A549 (cell line): ENCODE results near the gene TPSB2.
"Not testable (repeated sequence)": the region's sequence is repeated elsewhere in the genome, so short reads cannot be mapped to it uniquely, and the experiment has no call there.

ENCODE experiments used
- EP300 ChIP-seq, 2 experiments: fragments of >200 bp; sonication (Bioruptor Twin); formaldehyde crosslinking; IDR thresholded peaks; 2 replicates in 1 of 2; 3 replicates in 1 of 2; pipeline ENCODE4 v1.6.1; 2016 to 2017
- FOSL2 ChIP-seq, 2 experiments: fragments of 450-650 bp in 1 of 2; fragments of >200 bp in 1 of 2; sonication (Bioruptor Twin) in 1 of 2; formaldehyde crosslinking; IDR thresholded peaks; 2 replicates each; pipeline versions ENCODE4 v1.5.0 to v1.6.1; 2016 to 2020; ENCODE audit warnings: mild to moderate bottlenecking in 1 of 2, moderate library complexity in 1 of 2
- GATA3 ChIP-seq: IDR thresholded peaks from 2 replicates; pipeline ENCODE4 v1.6.1; 2012; ENCODE audit warnings: borderline replicate concordance
- HOXA7 ChIP-seq: fragments of 250-450 bp; sonication (Bioruptor Pico); IDR thresholded peaks from 2 replicates; pipeline ENCODE4 v1.5.0; 2020; ENCODE audit warnings: mild to moderate bottlenecking, moderate library complexity
- JUN ChIP-seq, 2 experiments: fragments of >200 bp; sonication (Bioruptor Twin); formaldehyde crosslinking; IDR thresholded peaks; 2 replicates in 1 of 2; 3 replicates in 1 of 2; pipeline ENCODE4 v1.6.1; 2016 to 2017
- KDM1A ChIP-seq: fragments of 200-600 bp; sonication (generic); IDR thresholded peaks from 2 replicates; pipeline ENCODE4 v1.6.1; 2016; ENCODE audit warnings: low read depth, mild to moderate bottlenecking
- MAZ ChIP-seq: fragments of 150-350 bp; IDR thresholded peaks from 2 replicates; pipeline ENCODE4 v1.6.1; 2014; ENCODE audit warnings: antibody characterized with exemption, low read depth, low read length, borderline replicate concordance
- POLR2A ChIP-seq: IDR thresholded peaks from 2 replicates; pipeline ENCODE4 v1.6.1; 2012; ENCODE audit warnings: mild to moderate bottlenecking, low read length
- RAD21 ChIP-seq, 2 experiments: fragments of >200 bp in 1 of 2; sonication (Bioruptor Twin) in 1 of 2; formaldehyde crosslinking in 1 of 2; IDR thresholded peaks in 1 of 2; conservative IDR thresholded peaks in 1 of 2; 2 replicates in 1 of 2; 3 replicates in 1 of 2; pipeline ENCODE4 v1.6.1; 2012 to 2018; ENCODE audit warnings: inconsistent platforms in 1 of 2
- RFX5 ChIP-seq: fragments of 450-650 bp; IDR thresholded peaks from 2 replicates; pipeline ENCODE4 v1.7.1; 2014; ENCODE audit warnings: antibody characterized with exemption, mild to moderate bottlenecking, moderate library complexity
- RNF2 ChIP-seq: fragments of 200-600 bp; sonication (generic); IDR thresholded peaks from 2 replicates; pipeline ENCODE4 v1.6.1; 2016; ENCODE audit warnings: low read depth, mild to moderate bottlenecking, antibody characterized with exemption, moderate library complexity, borderline replicate concordance
- TF ChIP-seq, protein P1 (sequence below): fragments of >200 bp; sonication (Bioruptor Twin); formaldehyde crosslinking; IDR thresholded peaks from 3 replicates; pipeline ENCODE4 v1.5.1; 2016

DNA sequence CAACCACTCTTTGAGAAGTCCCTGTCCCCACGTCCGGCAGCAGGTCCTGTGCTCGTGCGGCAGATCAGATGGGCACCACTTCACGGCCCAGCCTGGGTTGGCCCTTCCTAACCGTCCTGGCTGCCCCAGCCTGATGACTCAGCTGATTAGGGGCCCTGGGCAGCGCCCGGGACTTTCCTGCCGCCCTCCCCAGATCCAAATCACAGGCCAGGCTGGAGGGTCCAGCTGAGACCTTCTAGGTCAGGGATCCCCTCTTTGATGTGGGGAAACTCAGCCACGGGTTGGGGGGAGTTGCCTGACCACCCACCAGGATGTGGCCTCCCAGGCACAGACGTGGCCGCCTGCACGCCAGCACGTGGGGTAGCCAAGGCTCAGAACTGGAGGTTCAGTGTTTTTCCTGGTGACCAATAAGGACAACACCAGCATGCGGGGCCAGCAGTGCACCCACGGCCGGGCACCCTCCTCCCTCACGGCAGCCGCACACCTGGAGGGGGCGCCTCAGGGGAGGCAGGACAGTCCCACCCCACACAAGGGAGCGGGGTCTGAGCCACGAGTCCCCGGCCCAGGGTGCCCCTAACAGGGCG is 4.2 kb downstream of the TPSB2 start:
- not testable (repeated sequence) for TF ChIP-seq RAD21 (conservative IDR thresholded peaks at IDR 0.05 in 1 of 2, IDR thresholded peaks at IDR 0.05 in 1 of 2); POLR2A; EP300 (IDR thresholded peaks at IDR 0.05); MAZ; GATA3; RNF2; JUN (IDR thresholded peaks at IDR 0.05); RFX5; KDM1A; FOSL2 (IDR thresholded peaks at IDR 0.05); FOSL2 (CRISPR knock-in tag; IDR thresholded peaks at IDR 0.05); HOXA7 (CRISPR knock-in tag)
- TF ChIP-seq, protein P1, sequence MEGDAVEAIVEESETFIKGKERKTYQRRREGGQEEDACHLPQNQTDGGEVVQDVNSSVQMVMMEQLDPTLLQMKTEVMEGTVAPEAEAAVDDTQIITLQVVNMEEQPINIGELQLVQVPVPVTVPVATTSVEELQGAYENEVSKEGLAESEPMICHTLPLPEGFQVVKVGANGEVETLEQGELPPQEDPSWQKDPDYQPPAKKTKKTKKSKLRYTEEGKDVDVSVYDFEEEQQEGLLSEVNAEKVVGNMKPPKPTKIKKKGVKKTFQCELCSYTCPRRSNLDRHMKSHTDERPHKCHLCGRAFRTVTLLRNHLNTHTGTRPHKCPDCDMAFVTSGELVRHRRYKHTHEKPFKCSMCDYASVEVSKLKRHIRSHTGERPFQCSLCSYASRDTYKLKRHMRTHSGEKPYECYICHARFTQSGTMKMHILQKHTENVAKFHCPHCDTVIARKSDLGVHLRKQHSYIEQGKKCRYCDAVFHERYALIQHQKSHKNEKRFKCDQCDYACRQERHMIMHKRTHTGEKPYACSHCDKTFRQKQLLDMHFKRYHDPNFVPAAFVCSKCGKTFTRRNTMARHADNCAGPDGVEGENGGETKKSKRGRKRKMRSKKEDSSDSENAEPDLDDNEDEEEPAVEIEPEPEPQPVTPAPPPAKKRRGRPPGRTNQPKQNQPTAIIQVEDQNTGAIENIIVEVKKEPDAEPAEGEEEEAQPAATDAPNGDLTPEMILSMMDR = not testable (repeated sequence)
